Measurements from ENCODE around the gene HDAC4. TPM values are rescaled to one million over a fixed set of nuclear protein-coding genes. Genes with fewer than 3 reads are reported as not detected.

HDAC4 gene
- total RNA-seq, 1 donor: 28.3 TPM

- no peak for TF ChIP-seq CTCF (IDR thresholded peaks at IDR 0.05; ENCODE audit: insufficient read depth, low read length)
- no peak overlapping the region for H3K4me3 ChIP-seq (ENCODE audit: low read depth, low read length)
- DNase-seq (ENCODE audit: low read depth): no peak
Observed at GRCh38 chr2:239369631-239370161, 31.1 kb downstream of the HDAC4 start.

GRCh38 chr2:239368906-239369552 lies 31.8 kb downstream of the HDAC4 start:
- DNase-seq (ENCODE audit: low read depth): no peak
- TF ChIP-seq CTCF (IDR thresholded peaks at IDR 0.05; ENCODE audit: insufficient read depth, low read length): no peak
- no peak overlapping the region for H3K4me3 ChIP-seq (ENCODE audit: low read depth, low read length)

GRCh38 chr2:239368321-239368720 lies 32.5 kb downstream of the HDAC4 start:
- no peak for DNase-seq (ENCODE audit: low read depth)

GRCh38 chr2:239366740-239367139 lies 34.1 kb downstream of the HDAC4 start:
- DNase-seq (ENCODE audit: low read depth): no peak

More at GRCh38 chr2:239368321-239368720, 32.5 kb downstream of the HDAC4 start:
- no peak for TF ChIP-seq CTCF (IDR thresholded peaks at IDR 0.05; ENCODE audit: insufficient read depth, low read length)
- no peak overlapping the region for H3K4me3 ChIP-seq (ENCODE audit: low read depth, low read length)

GRCh38 chr2:239365782-239366435 lies 34.9 kb downstream of the HDAC4 start:
- DNase-seq (ENCODE audit: low read depth): no peak
- no peak overlapping the region for H3K4me3 ChIP-seq (ENCODE audit: low read depth, low read length)
- no peak for TF ChIP-seq CTCF (IDR thresholded peaks at IDR 0.05; ENCODE audit: insufficient read depth, low read length)

More at GRCh38 chr2:239366740-239367139, 34.1 kb downstream of the HDAC4 start:
- H3K4me3 ChIP-seq (ENCODE audit: low read depth, low read length): no peak overlapping the region
- no peak for TF ChIP-seq CTCF (IDR thresholded peaks at IDR 0.05; ENCODE audit: insufficient read depth, low read length)

GRCh38 chr2:239365071-239365781 lies 35.6 kb downstream of the HDAC4 start:
- H3K4me3 ChIP-seq (ENCODE audit: low read depth, low read length): no peak overlapping the region
- no peak for DNase-seq (ENCODE audit: low read depth)
- TF ChIP-seq CTCF (IDR thresholded peaks at IDR 0.05; ENCODE audit: insufficient read depth, low read length): no peak

Measured in fibroblast of the aortic adventitia (primary cell).